T-helper 1 cell treated with Interleukin-12 subunit alpha and Interleukin-12 subunit beta and Interleukin-4 antibody, amounts not matched to agents 30 ng/mL and 1 ng/mL, for 36 hours (primary cell): ENCODE results near the gene FBXL7. TPM values are rescaled to one million over a fixed set of nuclear protein-coding genes. Genes with fewer than 3 reads are reported as not detected.

Experiments used
- intact Hi-C: fragments of 100-400 bp; cut with micrococcal nuclease; formaldehyde crosslinking; loops from one replicate; pipeline ENCODE4 v1.15.1; 2024
- total RNA-seq: library from RNA; stranded (reverse); gene quantifications from 2 replicates; pipeline ENCODE4 v1.2.3, GENCODE V29; 2022

Gene FBXL7
- total RNA-seq, 1 donor from 2014 or later = not detected

GRCh38 chr5:15575666-15576065 lies 75.7 kb downstream of the FBXL7 start:
- intact Hi-C loops = no loop called here

GRCh38 chr5:15577132-15577531 lies 77.2 kb downstream of the FBXL7 start:
- intact Hi-C loops = no loop called here

- intact Hi-C loops = no loop called here
These were observed 77.9 kb downstream of the FBXL7 start for GRCh38 chr5:15577831-15578230.

GRCh38 chr5:15579193-15579990 lies 79.4 kb downstream of the FBXL7 start:
- intact Hi-C loops = no loop called here

GRCh38 chr5:15584528-15584927 lies 84.5 kb downstream of the FBXL7 start:
- intact Hi-C loops = no loop called here

GRCh38 chr5:15585128-15585527 lies 85.1 kb downstream of the FBXL7 start:
- intact Hi-C loops = no loop called here

- intact Hi-C loops = no loop called here
These were observed 86.0 kb downstream of the FBXL7 start for GRCh38 chr5:15585841-15586591.

- intact Hi-C loops = no loop called here
These were observed 87.9 kb downstream of the FBXL7 start for GRCh38 chr5:15587916-15588315.

- intact Hi-C loops = no loop called here
These were observed 92.7 kb downstream of the FBXL7 start for GRCh38 chr5:15592728-15593127.

GRCh38 chr5:15594977-15595568 lies 95.1 kb downstream of the FBXL7 start:
- intact Hi-C loops = no loop called here

- intact Hi-C loops = no loop called here
These were observed 95.9 kb downstream of the FBXL7 start for GRCh38 chr5:15595929-15596328.

GRCh38 chr5:15596936-15597335 lies 97.0 kb downstream of the FBXL7 start:
- intact Hi-C loops = no loop called here

- intact Hi-C loops = no loop called here
These were observed 97.8 kb downstream of the FBXL7 start for GRCh38 chr5:15597804-15598203.

GRCh38 chr5:15598294-15598902 lies 98.4 kb downstream of the FBXL7 start:
- intact Hi-C loops = no loop called here

- intact Hi-C loops = no loop called here
These were observed 100.1 kb downstream of the FBXL7 start for GRCh38 chr5:15600035-15600434.

GRCh38 chr5:15601274-15601673 lies 101.3 kb downstream of the FBXL7 start:
- intact Hi-C loops = no loop called here

GRCh38 chr5:15601853-15602252 lies 101.9 kb downstream of the FBXL7 start:
- intact Hi-C loops = no loop called here

- intact Hi-C loops = no loop called here
These were observed 105.0 kb downstream of the FBXL7 start for GRCh38 chr5:15604986-15605385.

- intact Hi-C loops = no loop called here
These were observed 106.2 kb downstream of the FBXL7 start for GRCh38 chr5:15606197-15606596.

GRCh38 chr5:15607076-15607475 lies 107.1 kb downstream of the FBXL7 start:
- intact Hi-C loops = no loop called here

GRCh38 chr5:15609076-15609725 lies 109.2 kb downstream of the FBXL7 start:
- intact Hi-C loops = no loop called here
